Stimulated activated CD4-positive, alpha-beta T cell treated with anti-CD3 and anti-CD28 coated beads, Interleukin-4, amount 100 ng/mL, for 48 hours (primary cell): ENCODE results near the gene JPH3.
"Not testable (repeated sequence)": the region's sequence is repeated elsewhere in the genome, so short reads cannot be mapped to it uniquely, and the experiment has no call there.

Source experiments
- DNase-seq, 2 donors: peaks; one replicate each; pipeline ENCODE4 v3.0.0-alpha.2; 2020; ENCODE audit warnings: low read depth in 2 of 2

The JPH3 gene

GRCh38 chr16:87654826-87655225, 52.5 kb downstream of the JPH3 start:
- no peak for DNase-seq

GRCh38 chr16:87656328-87656727, 54.0 kb downstream of the JPH3 start:
- no peak for DNase-seq

DNA sequence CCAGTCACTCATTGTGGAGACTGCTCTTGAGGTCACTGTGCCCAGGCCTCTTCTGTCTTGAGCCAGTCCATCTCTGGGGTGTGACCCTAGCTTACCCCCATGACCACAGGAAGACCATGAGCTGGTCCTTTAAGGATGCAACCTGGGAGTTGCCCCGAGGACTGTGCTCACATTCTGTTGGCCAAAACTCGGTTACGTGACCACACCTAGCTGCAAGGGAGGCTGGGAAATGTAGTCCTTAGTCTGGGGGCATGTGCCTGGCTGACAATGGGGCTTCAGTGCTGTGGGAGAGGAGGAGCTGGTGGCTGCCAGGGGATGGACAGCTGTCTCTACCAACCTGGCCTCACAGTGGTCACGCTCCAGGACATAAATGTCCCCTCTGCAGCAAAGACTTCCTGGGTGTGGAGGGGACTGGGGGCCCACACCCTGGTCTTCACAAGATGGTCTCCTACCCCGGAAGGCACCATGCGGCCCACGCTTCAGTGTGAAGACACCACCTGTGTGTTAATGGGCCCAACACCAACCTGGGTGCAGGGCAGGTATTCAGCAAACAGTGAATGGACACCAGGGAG, 55.4 kb downstream of the JPH3 start:
- no peak for DNase-seq

- DNase-seq = no peak
These were observed 56.4 kb downstream of the JPH3 start for GRCh38 chr16:87658564-87659225.

DNA sequence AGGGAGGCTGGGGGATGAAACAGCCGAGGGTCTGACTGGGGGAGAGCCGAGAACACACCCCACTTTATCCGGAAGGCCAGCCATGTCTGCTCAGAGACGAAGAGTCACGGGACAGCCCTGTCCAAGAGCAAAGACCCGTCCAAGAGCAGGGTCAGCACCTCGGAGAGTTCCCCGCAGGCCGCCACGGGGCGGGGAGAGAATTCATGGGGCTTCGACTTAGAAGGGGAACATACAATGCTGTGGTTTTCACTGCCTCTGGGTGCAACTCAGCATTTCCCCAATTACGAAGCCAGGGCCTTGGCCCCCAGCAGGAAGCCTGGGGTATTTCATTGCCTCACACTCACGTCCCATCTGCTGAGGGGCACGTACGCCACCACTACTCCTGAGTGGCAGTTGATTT, 59.3 kb downstream of the JPH3 start:
- peak in 1 of 2 donors; percentile 17 for DNase-seq

GRCh38 chr16:87662254-87663204, 60.2 kb downstream of the JPH3 start:
- DNase-seq = no peak

GRCh38 chr16:87664792-87665191, 62.5 kb downstream of the JPH3 start:
- DNase-seq = no peak

DNA sequence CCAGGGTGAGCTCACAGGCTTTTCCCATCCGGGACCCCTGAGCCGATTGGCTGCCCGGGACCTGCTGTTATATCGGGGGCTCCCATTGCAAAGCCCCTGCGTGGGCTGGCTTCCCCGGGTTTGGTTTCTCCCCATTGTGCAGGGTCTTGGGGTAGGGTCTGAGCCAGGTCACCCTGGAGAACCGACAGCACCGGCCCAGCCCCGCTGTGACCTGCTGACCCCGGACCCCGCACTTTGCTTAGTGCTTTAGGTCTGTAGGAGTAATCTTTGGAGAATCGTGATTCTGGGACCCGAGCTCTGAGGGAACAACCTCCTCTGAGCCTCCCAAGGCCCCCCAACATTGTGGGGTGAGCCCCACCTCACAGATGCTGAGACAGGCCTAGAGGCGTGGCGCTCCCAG, 62.9 kb downstream of the JPH3 start:
- no peak for DNase-seq

DNA sequence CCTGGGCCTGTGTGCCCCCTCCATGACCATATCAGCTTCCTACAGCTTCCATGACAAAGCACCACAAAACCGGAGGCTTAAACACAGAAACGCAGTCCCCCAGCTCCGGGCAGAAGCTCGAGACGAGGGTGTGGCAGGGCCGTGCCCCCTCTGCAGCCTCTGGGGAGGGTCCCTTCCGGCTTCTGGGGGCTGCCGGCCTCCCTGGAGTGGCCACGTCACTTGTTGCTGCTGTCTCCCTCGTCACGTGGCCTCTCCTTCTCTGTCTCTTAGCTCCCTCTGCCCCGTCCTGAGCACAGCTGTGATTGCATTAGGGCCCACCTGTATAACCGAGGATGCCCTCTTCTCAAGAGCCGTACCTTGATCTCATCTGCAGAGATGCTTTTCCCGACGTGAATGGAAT, 64.6 kb downstream of the JPH3 start:
- no peak for DNase-seq

GRCh38 chr16:87667443-87667842, 65.1 kb downstream of the JPH3 start:
- DNase-seq = no peak

- no peak for DNase-seq
These were observed 65.6 kb downstream of the JPH3 start for GRCh38 chr16:87667946-87668345.

DNA sequence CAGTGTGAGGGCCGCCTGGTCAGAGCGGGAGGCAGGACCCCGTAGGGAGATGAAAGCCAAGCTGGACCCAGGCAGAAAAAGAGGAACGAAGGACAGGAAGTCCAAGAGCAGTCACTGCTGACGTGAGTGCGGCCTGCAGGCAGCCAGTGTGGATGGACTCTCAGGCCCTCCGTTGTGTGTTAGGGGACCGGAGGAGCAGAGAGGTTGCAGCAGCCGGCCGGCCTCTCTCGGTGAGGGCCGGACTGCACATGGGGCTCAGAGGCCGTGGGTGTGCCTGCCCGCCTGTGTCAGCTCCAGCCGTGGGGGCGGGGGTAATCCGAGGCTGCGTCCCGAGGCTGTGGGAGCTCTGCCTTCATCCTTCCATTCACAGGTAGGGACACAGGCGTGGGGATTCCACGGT, 67.4 kb downstream of the JPH3 start:
- no peak for DNase-seq

DNA sequence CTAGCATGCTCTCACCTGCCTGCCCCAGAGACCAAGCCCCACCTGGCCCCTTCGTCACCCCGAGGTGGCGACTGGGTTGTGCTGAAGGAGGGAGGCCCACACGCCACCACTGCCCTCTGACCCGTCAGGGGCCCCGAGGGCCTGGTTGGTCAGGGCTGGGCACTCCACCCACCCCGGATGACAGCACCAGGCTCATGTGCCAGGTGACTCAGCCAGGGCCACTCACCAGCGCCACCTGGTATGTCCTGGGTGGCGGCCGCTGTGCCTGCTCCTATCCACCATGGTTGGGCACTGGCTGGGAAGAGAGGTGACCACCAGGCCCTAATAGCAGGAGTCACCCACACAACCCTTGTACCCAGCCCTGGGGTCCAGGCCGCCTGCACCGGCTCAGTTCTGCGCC, 68.9 kb downstream of the JPH3 start:
- DNase-seq = no peak

- no peak for DNase-seq
These were observed 69.5 kb downstream of the JPH3 start for GRCh38 chr16:87671715-87672270.

- no peak for DNase-seq
These were observed 72.1 kb downstream of the JPH3 start for GRCh38 chr16:87674419-87674818.

DNA sequence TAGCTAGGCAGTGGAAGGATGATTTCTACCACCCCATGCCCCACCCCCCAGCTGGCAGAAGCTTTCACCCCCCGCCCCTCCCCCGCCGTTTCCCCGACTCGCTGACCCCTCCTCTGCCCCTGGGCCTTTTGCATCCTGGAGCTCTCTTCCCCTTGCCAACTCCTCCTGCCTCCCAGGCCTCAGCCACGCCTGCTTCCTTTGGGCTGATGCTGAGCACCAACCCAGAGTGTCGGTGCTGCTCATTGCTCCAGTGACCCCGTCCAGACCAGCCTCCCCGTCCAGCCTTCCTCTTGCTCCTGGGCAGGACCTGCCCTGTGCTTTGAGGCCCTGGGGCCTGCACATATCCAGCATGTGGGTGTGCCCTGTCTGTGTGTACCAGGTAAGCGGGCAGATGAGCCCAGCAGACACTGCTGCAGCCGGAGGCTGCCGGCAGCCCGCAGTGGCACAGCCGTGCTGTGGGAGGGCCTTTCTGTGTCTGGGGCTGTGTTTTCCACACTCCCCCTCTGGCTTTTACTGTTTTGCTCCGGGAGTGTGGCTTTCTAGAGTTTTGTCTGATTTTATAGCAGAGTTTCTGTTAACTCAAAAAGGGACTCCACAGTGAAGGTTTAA, 72.9 kb downstream of the JPH3 start:
- DNase-seq = no peak

GRCh38 chr16:87677830-87678229, 75.5 kb downstream of the JPH3 start:
- DNase-seq = no peak

- DNase-seq = no peak
These were observed 76.3 kb downstream of the JPH3 start for GRCh38 chr16:87678618-87679017.

GRCh38 chr16:87679593-87680271, 77.4 kb downstream of the JPH3 start:
- DNase-seq = no peak

DNA sequence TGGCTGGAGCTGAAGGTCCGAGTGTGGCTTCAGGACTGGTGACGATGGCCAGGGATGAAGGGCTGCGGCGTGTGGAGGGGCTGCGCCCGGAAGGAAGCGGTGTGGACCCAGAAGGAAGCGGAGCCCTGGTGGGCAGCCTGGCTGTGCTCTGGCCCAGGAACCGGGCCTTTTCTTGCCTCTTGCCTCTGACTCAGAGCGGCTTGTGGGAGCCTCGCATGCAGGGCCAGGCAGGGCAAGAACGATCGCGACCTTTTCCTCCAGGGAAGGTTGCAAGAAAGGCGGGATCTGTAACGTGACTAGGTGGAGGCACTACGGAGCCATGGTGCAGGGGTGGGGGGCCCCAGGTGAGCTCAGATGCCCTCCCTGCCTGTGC, 78.0 kb downstream of the JPH3 start:
- no peak for DNase-seq

DNA sequence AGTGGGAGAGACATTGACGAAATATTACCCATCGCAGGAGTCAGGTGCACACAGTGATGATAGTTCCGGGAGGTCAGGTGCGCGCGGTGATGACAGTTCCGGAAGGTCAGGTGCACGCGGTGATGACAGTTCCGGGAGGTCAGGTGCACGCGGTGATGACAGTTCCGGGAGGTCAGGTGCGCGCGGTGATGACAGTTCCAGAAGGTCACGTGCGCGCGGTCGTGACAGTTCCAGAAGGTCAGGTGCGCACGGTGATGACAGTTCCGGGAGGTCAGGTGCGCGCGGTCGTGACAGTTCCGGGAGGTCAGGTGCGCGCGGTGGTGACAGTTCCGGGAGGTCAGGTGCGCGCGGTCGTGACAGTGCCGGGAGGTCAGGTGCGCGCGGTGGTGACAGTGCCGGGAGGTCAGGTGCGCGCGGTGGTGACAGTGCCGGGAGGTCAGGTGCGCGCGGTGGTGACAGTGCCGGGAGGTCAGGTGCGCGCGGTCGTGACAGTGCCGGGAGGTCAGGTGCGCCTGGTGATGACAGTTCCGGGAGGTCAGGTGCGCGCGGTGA, 78.8 kb downstream of the JPH3 start:
- DNase-seq = not testable (repeated sequence)
